Stimulated activated CD4-positive, alpha-beta T cell treated with anti-CD3 and anti-CD28 coated beads, TNF-alpha, amount 100 ng/mL, for 24 hours (primary cell): ENCODE measurements around the gene GJA10.

ENCODE experiments used
- DNase-seq, 3 experiments: peaks; one replicate each; pipeline ENCODE4 v3.0.0-alpha.2; 2020; ENCODE audit warnings: low read depth in 3 of 3

GJA10 gene

GRCh38 chr6:89917216-89917615 lies 22.9 kb downstream of the GJA10 start:
- DNase-seq = no peak

DNA sequence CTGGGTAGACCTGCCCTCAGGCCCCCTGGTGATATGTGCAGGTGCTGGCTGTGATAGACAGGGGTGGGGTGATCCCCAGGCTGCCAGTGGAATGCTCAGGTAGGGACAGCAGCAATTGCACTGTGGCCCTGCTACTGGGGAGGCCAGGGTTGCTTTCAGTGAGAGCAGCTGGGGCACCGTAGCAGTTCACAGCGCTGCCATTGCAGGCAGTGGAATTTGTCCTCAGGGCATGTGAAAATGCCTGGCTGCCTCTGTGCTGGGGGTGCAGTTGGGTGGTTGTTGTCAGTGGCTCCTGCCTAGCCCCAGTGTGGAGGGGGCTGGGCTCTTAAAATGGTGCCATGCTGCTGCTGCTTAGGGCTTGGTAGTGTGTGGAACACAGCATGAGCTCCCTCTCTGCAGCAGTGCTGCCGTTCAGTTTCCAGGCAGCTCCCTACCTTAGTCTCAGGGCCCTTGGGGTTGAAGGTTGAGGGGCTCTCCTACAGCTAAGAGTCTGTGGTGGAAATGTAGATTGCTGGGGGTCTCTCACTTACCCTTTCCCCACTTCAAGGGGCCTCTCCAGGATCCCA lies 23.6 kb downstream of the GJA10 start:
- DNase-seq = no peak

DNA sequence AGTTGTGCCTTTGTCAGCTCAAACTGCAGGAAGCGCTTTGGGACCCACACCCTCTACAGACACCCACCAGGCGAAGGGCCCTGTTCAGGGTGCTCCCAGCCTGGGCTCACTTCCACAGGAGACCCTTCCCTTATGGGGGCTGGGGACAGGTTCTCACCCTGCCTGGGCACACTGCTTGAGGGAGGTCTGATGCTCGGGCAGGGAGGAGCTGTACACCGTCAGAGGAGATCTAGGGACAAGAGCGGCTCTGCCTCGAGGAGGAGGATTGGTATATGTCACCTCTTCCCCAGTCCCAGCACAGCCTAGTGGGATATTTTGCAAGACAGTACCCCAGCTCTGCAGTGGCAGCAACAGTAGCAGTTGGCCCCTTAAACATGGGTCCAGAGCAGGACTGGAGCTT lies 26.9 kb downstream of the GJA10 start:
- no peak for DNase-seq

DNA sequence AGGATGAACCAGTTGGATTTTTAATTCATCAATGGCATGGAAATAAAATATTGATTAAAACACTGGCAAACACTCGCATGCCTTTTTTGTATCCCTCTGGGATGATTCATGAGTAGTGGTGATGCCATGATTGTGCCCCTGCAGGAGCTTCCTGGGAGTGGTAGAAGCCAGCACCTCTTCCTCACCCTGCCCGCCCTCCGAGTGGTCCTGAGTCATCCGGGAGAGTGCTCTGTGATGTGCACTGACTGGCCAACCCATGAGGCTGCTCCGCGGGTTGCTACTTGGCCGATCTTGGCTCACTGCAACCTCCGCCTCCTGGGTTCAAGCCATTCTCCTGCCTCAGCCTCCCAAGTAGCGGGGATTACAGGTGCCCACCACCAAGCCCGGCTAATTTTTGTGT lies 27.4 kb downstream of the GJA10 start:
- no peak for DNase-seq

- DNase-seq = no peak
These were observed 30.0 kb downstream of the GJA10 start for GRCh38 chr6:89924231-89924630.

DNA sequence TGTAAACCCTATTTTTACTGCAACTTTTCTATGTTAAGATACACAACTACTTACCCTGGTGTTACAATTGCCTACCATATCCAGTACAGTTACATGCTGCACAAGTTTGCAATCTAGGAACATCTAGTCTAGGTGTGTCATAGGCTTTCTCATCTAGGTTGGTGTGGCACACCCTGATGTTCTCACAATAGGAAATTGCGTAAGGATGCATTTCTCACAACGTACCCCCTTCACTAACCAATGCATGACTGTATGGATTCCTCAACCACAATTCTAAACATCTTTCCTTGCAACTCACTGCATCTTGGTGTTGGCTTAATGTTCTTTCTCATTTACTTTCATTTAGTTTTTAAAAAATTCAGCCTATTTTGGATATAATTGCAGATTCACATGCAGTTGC lies 31.6 kb downstream of the GJA10 start:
- no peak for DNase-seq

DNA sequence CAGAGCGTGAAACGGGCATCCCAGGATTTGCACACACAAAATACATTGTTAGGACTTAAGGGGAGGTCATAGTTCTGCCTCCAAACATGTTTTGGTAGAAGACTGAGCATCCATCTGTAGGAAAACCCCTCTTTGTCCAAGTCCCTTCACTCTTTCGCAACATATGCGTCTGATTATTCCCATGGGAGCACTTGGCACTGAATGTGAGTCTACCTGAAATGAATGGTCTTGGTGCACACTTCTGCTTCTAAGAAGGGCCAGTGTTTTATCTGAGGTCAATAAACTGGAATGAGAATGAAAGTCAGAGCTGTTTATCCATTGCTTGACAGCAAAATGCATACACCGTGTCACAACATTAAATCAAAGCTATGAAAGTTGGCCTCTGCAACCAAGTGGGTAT lies 33.0 kb downstream of the GJA10 start:
- no peak for DNase-seq

GRCh38 chr6:89927791-89928550 lies 33.7 kb downstream of the GJA10 start:
- no peak for DNase-seq

- peak in 1 of 3 experiments; percentile 18 for DNase-seq
These were observed 34.3 kb downstream of the GJA10 start for GRCh38 chr6:89928604-89929003.

DNA sequence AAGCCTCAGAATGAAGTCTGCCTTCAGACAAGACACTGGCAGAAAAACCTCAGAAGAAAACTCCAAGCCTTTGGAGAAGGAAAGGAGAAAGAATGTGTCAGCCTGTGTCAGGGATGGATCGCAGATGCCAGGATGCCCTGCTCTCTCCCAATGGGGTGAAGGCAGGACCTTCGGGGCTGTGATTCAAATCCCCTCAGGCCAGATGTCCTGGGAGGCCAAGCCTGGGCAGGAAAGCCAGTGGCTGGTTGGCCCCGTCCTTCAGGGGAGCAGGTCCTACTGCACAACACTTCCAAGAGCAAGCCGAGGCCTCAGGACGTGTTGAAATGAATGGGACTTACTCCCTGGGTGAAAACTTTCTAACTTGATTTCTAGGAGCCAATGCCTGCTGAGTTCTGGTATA lies 36.5 kb downstream of the GJA10 start:
- DNase-seq = no peak

- no peak for DNase-seq
These were observed 38.1 kb downstream of the GJA10 start for GRCh38 chr6:89932245-89932802.

DNA sequence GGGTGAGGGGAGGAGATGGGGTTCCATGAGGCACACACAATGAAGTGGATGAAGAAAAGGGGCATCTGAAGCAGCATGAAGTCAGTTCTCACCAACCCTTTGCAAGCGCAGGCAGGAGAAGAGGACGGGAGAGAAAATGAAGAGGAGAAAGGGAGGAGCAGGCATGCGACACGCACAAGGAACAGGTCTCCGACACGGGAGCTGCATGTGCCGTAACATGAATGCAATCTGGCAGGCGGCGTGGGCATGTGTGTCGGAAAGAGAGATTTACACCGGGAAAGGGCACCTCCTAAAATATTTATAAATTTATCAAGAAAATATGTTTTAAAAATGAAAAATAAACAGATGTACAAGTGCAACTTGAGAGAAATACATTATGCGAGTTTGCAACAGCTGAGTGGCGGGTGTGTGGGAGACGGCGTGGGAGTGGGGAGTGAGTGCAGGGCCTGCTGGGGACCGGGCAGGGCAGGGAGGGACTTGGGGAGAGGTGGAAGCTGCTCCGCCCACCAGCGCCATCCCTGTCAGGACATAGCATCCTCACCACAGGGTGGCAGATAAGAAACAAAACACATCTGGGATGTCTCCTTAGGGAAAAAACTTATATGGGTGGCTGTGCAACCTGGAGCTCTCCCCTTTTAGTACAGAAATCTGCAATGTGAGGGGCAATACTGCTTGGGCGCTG lies 40.6 kb downstream of the GJA10 start:
- DNase-seq = no peak

DNA sequence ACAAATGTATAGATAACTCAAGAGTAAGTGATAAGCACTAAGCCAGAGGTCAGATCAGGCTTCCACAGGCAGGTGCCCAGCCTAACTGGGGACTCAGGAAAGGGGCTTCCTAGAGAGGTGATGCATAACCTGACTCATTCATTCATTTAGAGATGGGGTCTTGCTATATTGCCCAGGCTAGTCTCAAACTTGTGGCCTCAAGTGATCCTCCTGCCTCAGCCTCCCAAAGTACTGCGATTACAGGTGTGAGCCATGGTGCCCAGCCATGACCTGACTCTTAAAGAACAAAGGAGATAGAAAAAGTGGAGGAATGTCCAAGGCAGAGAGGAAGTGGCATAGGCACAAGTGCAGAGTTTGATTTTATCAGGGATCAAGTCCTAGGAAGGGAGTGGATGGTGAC lies 41.9 kb downstream of the GJA10 start:
- no peak for DNase-seq

DNA sequence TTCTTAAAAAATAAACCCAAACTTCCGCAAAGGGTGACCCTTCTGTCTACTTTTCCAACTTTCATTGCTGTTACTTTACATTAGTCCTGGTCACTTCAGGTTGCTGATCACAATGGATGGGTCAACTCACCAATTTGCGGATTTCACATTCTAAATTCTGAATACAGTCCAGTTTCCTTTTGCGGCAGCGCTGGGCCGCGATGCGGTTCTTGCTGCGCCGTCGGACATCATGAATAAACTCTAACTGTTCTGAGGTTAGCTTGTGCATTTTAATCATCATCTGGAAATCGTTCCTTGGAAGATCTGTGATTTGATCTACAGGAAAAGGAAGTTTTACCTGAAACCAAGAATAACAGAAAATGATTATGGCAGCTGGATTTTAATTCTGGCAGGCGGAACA lies 43.7 kb downstream of the GJA10 start:
- no peak for DNase-seq

- DNase-seq = no peak
These were observed 44.9 kb downstream of the GJA10 start for GRCh38 chr6:89939144-89939543.

GRCh38 chr6:89940225-89941027 lies 46.2 kb downstream of the GJA10 start:
- DNase-seq = peak; percentile 27 to 52 (median 51)

GRCh38 chr6:89941031-89941762 lies 46.9 kb downstream of the GJA10 start:
- DNase-seq = no peak

GRCh38 chr6:89941763-89942497 lies 47.7 kb downstream of the GJA10 start:
- no peak for DNase-seq

GRCh38 chr6:89942601-89943000 lies 48.3 kb downstream of the GJA10 start:
- DNase-seq = no peak

GRCh38 chr6:89944181-89944755 lies 50.0 kb downstream of the GJA10 start:
- DNase-seq = no peak
